NT2/D1 (cell line): ENCODE data around the gene TMC4.
A peak's percentile ranks its signal among the peaks of the same experiment; 100 is the strongest.

Experiments
- DNase-seq: peaks from one replicate; pipeline ENCODE4 v3.0.0-alpha.2; 2011; ENCODE audit warnings: low read depth, low spot score
- H3K27me3 ChIP-seq: 2 replicates; pipeline ENCODE4 v1.6.0; 2011; ENCODE audit warnings: mild to moderate bottlenecking; ENCODE audit not compliant: insufficient read length, insufficient read depth
- H3K36me3 ChIP-seq: 2 replicates; pipeline ENCODE4 v1.6.1; 2011; ENCODE audit warnings: mild to moderate bottlenecking, low read length, mixed read lengths; ENCODE audit not compliant: insufficient read depth, insufficient read length
- H3K4me1 ChIP-seq: 2 replicates; pipeline ENCODE4 v1.5.1; 2011; ENCODE audit not compliant: insufficient read depth, insufficient read length
- H3K4me3 ChIP-seq: 2 replicates; pipeline ENCODE4 v1.5.1; 2011; ENCODE audit warnings: low read depth; ENCODE audit not compliant: insufficient read length
- H3K9ac ChIP-seq: 2 replicates; pipeline ENCODE4 v1.6.0; 2011; ENCODE audit warnings: low read depth; ENCODE audit not compliant: insufficient read length
- H3K9me3 ChIP-seq: 2 replicates; pipeline ENCODE4 v1.5.1; 2011; ENCODE audit warnings: mild to moderate bottlenecking, low read length; ENCODE audit not compliant: insufficient read depth
- SUZ12 ChIP-seq: IDR thresholded peaks from 2 replicates; pipeline ENCODE4 v1.6.1; 2011; ENCODE audit not compliant: insufficient read length, insufficient read depth; ENCODE audit errors: extremely low read depth
- YY1 ChIP-seq: IDR thresholded peaks from 2 replicates; pipeline ENCODE4 v1.6.1; 2011; ENCODE audit not compliant: insufficient read length, insufficient read depth
- ZNF274 ChIP-seq: IDR thresholded peaks from 2 replicates; pipeline ENCODE4 v1.6.1; 2011; ENCODE audit warnings: mild to moderate bottlenecking, low read depth, low read length

The TMC4 gene

GRCh38 chr19:54136086-54136863 is 36.7 kb downstream of the TMC4 start:
- no peak for DNase-seq
- H3K9me3 ChIP-seq = peaks cover 7% of the 10 kb centered on the region; the same call in 1 of the 2 replicates
- TF ChIP-seq ZNF274 (no peak), YY1 (no peak), SUZ12 (no peak)
- H3K4me1 ChIP-seq = peaks cover 14% of the 10 kb centered on the region
- no peaks in the 10 kb centered on the region for H3K27me3 ChIP-seq
- peaks cover 41% of the 10 kb centered on the region for H3K36me3 ChIP-seq
- H3K4me3 ChIP-seq = peak overlapping the region; percentile 41
- peak overlapping the region; percentile 84 for H3K9ac ChIP-seq

GRCh38 chr19:54133957-54134590 is 38.9 kb downstream of the TMC4 start:
- peaks cover 4% of the 10 kb centered on the region for H3K4me1 ChIP-seq
- peaks cover 35% of the 10 kb centered on the region for H3K36me3 ChIP-seq
- H3K9me3 ChIP-seq = peaks cover 7% of the 10 kb centered on the region; the same call in 1 of the 2 replicates
- H3K27me3 ChIP-seq = no peaks in the 10 kb centered on the region
- H3K4me3 ChIP-seq = no peak overlapping the region
- DNase-seq = no peak
- no peak overlapping the region for H3K9ac ChIP-seq
- no peak for TF ChIP-seq SUZ12
- no peak for TF ChIP-seq ZNF274
- no peak for TF ChIP-seq YY1

GRCh38 chr19:54133312-54133956 is 39.5 kb downstream of the TMC4 start:
- DNase-seq = no peak
- Histone ChIP-seq H3K9ac (no peak overlapping the region), H3K4me3 (no peak overlapping the region), H3K9me3 (peaks cover 7% of the 10 kb centered on the region; the same call in 1 of the 2 replicates), H3K27me3 (no peaks in the 10 kb centered on the region), H3K36me3 (peaks cover 34% of the 10 kb centered on the region), H3K4me1 (no peaks in the 10 kb centered on the region)
- TF ChIP-seq YY1 = no peak
- TF ChIP-seq ZNF274 = no peak
- no peak for TF ChIP-seq SUZ12

GRCh38 chr19:54129617-54129996 is 43.4 kb downstream of the TMC4 start:
- Histone ChIP-seq H3K4me1 (no peaks in the 10 kb centered on the region), H3K36me3 (peaks cover 63% of the 10 kb centered on the region), H3K27me3 (no peaks in the 10 kb centered on the region), H3K9me3 (peaks cover 7% of the 10 kb centered on the region; the same call in 1 of the 2 replicates), H3K4me3 (no peak overlapping the region), H3K9ac (no peak overlapping the region)
- no peak for DNase-seq
- TF ChIP-seq ZNF274 (no peak), SUZ12 (no peak), YY1 (no peak)

- H3K27me3 ChIP-seq = no peaks in the 10 kb centered on the region
- no peaks in the 10 kb centered on the region for H3K4me1 ChIP-seq
- no peak for DNase-seq
- TF ChIP-seq YY1 (no peak), SUZ12 (no peak), ZNF274 (no peak)
- no peak overlapping the region for H3K4me3 ChIP-seq
- no peak overlapping the region for H3K9ac ChIP-seq
- H3K36me3 ChIP-seq = peaks cover 69% of the 10 kb centered on the region
- peaks cover 7% of the 10 kb centered on the region; the same call in 1 of the 2 replicates for H3K9me3 ChIP-seq
Measured at GRCh38 chr19:54128796-54129616, 44.0 kb downstream of the TMC4 start.

- peaks cover 74% of the 10 kb centered on the region for H3K36me3 ChIP-seq
- H3K4me3 ChIP-seq = no peak overlapping the region
- H3K9me3 ChIP-seq = peaks cover 3% of the 10 kb centered on the region; the same call in 1 of the 2 replicates
Measured at GRCh38 chr19:54128441-54128725, 44.6 kb downstream of the TMC4 start.

More at GRCh38 chr19:54128441-54128725, 44.6 kb downstream of the TMC4 start:
- Histone ChIP-seq H3K4me1 (no peaks in the 10 kb centered on the region), H3K9ac (no peak overlapping the region), H3K27me3 (no peaks in the 10 kb centered on the region)
- TF ChIP-seq YY1 (no peak), ZNF274 (no peak), SUZ12 (no peak)
- DNase-seq = no peak
